Right lobe of liver (tissue), 6 donors: ENCODE measurements around the gene RNF146. TPM values are rescaled to one million over a fixed set of nuclear protein-coding genes. Genes with fewer than 3 reads are reported as not detected.
"Not testable (repeated sequence)": the region's sequence is repeated elsewhere in the genome, so short reads cannot be mapped to it uniquely, and the experiment has no call there.

Source experiments
- ATAC-seq, 4 donors: fragments of 200-7000 bp; cut with Tn5 transposase; one replicate each; pipeline ENCODE4 v1.9.1; 2020; ENCODE audit warnings: mild to moderate bottlenecking in 4 of 4, moderate library complexity in 4 of 4
- DNase-seq, 3 donors: peaks; one replicate each; pipeline ENCODE4 v3.0.0-alpha.2; 2020
- H3K27ac ChIP-seq, 3 donors: fragments of 200-600 bp; one replicate each; pipeline ENCODE4 v1.8.0; 2022
- H3K27me3 ChIP-seq, 2 donors: fragments of 200-600 bp; one replicate each; pipeline ENCODE4 v1.8.0; 2022
- H3K36me3 ChIP-seq, 4 donors: fragments of 200-600 bp; sonication (generic) in 1 of 4; one replicate each; pipeline versions ENCODE4 v1.5.1 to v1.8.0; 2017 to 2022; ENCODE audit warnings: control low read depth in 1 of 4
- H3K4me1 ChIP-seq, 4 donors: fragments of 200-600 bp; sonication (generic) in 1 of 4; one replicate each; pipeline versions ENCODE4 v1.5.1 to v1.8.0; 2017 to 2022; ENCODE audit warnings: control low read depth in 1 of 4
- H3K4me3 ChIP-seq, 3 donors: fragments of 200-600 bp; one replicate each; pipeline ENCODE4 v1.8.0; 2022
- H3K9me3 ChIP-seq, 4 donors: fragments of 200-600 bp; sonication (generic) in 1 of 4; one replicate each; pipeline versions ENCODE4 v1.5.1 to v1.8.0; 2017 to 2022; ENCODE audit warnings: control low read depth in 1 of 4
- CTCF ChIP-seq, 4 donors: fragments of 200-600 bp in 3 of 4; fragments of 450-650 bp in 1 of 4; IDR thresholded peaks; one replicate each; pipeline versions ENCODE4 v1.5.1 to v1.8.0; 2016 to 2022; ENCODE audit warnings: antibody characterized with exemption in 4 of 4, mild to moderate bottlenecking in 2 of 4
- POLR2A ChIP-seq: fragments of 450-650 bp; IDR thresholded peaks from one replicate; pipeline ENCODE4 v1.6.1; 2017; ENCODE audit warnings: antibody characterized with exemption, mild to moderate bottlenecking
- WGBS: methylation state at CpG from one replicate; pipeline ENCODE4 v1.1.6; 2018; ENCODE audit warnings: low coverage, low lambda C conversion rate; ENCODE audit not compliant: insufficient coverage; ENCODE audit errors: missing lambda C conversion rate; 5-methylcytosine and 5-hydroxymethylcytosine counted together
- intact Hi-C, 2 donors: fragments of 100-400 bp; cut with DNase I; formaldehyde crosslinking; loops; one replicate each; pipeline versions ENCODE4 v1.11.2 to v1.14.1; 2022
- total RNA-seq, 6 experiments: library from RNA; depleted of rRNA in 2 of 6; stranded (reverse); fragments of >200 nt in 2 of 6; fragmentation: NEBNext Ultra II Directional in 3 of 6; extraction: Animal tissue kit (Norgen Biotek cat#: 25700) in 3 of 6; gene quantifications; one replicate each; pipeline versions ENCODE4 v1.1.0 to v1.2.4, GENCODE V29; 2016 to 2023
- donor health status: DM: no; HTN: yes; CAD: no.
- donor health status: DM: no; HTN: no; CAD: no.
- donor health status: DM: no; HTN: no; CAD: no.
- donor health status: DM: no; HTN: yes; CAD: no.
- donor health status: DM: no; HTN: yes; CAD: no.

Gene RNF146
- total RNA-seq, 6 experiments from 2014 or later, result 12.8 to 19.5 (median 14.9) TPM

- Histone ChIP-seq H3K36me3 (no peaks in the 10 kb centered on the region), H3K4me3 (no peak overlapping the region), H3K9me3 (no peaks in the 10 kb centered on the region), H3K27me3 (no peaks in the 10 kb centered on the region), H3K4me1 (no peaks in the 10 kb centered on the region), H3K27ac (no peak overlapping the region)
- no peak for DNase-seq
- no peak for TF ChIP-seq POLR2A
- TF ChIP-seq CTCF (IDR thresholded peaks at IDR 0.05), result no peak
- intact Hi-C loops, result no loop called here
- WGBS, result 88% methylated on average over 1 of the region's 1 CpG
- ATAC-seq, result no peak
These were observed 41.2 kb upstream of the RNF146 start for GRCh38 chr6:127225497-127225896.

GRCh38 chr6:127233819-127234218, 32.8 kb upstream of the RNF146 start:
- ATAC-seq, DNase-seq, H3K4me1 ChIP-seq, H3K9me3 ChIP-seq, intact Hi-C loops, H3K4me3 ChIP-seq, H3K27ac ChIP-seq, H3K36me3 ChIP-seq, H3K27me3 ChIP-seq: not testable (repeated sequence)
- 42% methylated on average over 2 of the region's 3 CpGs for WGBS

- no peak for ATAC-seq
- DNase-seq, result no peak
- no peak for TF ChIP-seq CTCF (IDR thresholded peaks at IDR 0.05)
- TF ChIP-seq POLR2A, result no peak
These were observed 23.2 kb upstream of the RNF146 start for GRCh38 chr6:127243501-127243900.

GRCh38 chr6:127247114-127248096, 19.3 kb upstream of the RNF146 start:
- WGBS, result 70% methylated on average over 4 of the region's 4 CpGs
- H3K36me3 ChIP-seq, result no peaks in the 10 kb centered on the region
- intact Hi-C loops, result no loop called here
- no peaks in the 10 kb centered on the region for H3K27me3 ChIP-seq
- no peaks in the 10 kb centered on the region for H3K4me1 ChIP-seq
- no peak overlapping the region for H3K27ac ChIP-seq
- no peaks in the 10 kb centered on the region for H3K9me3 ChIP-seq
- no peak for TF ChIP-seq CTCF (IDR thresholded peaks at IDR 0.05)
- no peak for TF ChIP-seq POLR2A
- DNase-seq (no peak), ATAC-seq (no peak)
- no peak overlapping the region for H3K4me3 ChIP-seq

More at GRCh38 chr6:127243501-127243900, 23.2 kb upstream of the RNF146 start:
- intact Hi-C loops, result no loop called here
- WGBS, result 65% methylated on average over 1 of the region's 1 CpG
- no peaks in the 10 kb centered on the region for H3K27me3 ChIP-seq
- H3K4me3 ChIP-seq, result no peak overlapping the region
- H3K9me3 ChIP-seq, result no peaks in the 10 kb centered on the region
- H3K36me3 ChIP-seq, result no peaks in the 10 kb centered on the region
- H3K27ac ChIP-seq, result no peak overlapping the region
- H3K4me1 ChIP-seq, result no peaks in the 10 kb centered on the region

GRCh38 chr6:127249621-127250020, 17.0 kb upstream of the RNF146 start:
- H3K36me3 ChIP-seq, result no peaks in the 10 kb centered on the region
- WGBS, result 100% methylated on average over 1 of the region's 1 CpG
- TF ChIP-seq POLR2A (no peak), CTCF (IDR thresholded peaks at IDR 0.05) (no peak)
- H3K4me3 ChIP-seq, result no peak overlapping the region
- no peaks in the 10 kb centered on the region for H3K4me1 ChIP-seq
- ATAC-seq, result no peak
- intact Hi-C loops, result no loop called here
- no peak overlapping the region for H3K27ac ChIP-seq
- no peaks in the 10 kb centered on the region for H3K9me3 ChIP-seq
- no peak for DNase-seq
- no peaks in the 10 kb centered on the region for H3K27me3 ChIP-seq
